Caco-2 (cell line): ENCODE results near the gene OBP2B. TPM values are rescaled to one million over a fixed set of nuclear protein-coding genes. Genes with fewer than 3 reads are reported as not detected.

Source experiments
- BruUV-seq: library from RNA; stranded (reverse); fragments of 400-500 nt; replicated peaks from 2 replicates; lab custom pipeline; 2021; lab: Mats Ljungman, UMichigan
- CTCF ChIA-PET: fragments of 300-600 bp; sonication (Branson Sonifier 250); formaldehyde crosslinking; loops from one replicate; lab custom pipeline; 2022; ENCODE audit warnings: antibody characterized with exemption; lab: Charles Lee
- POLR2A ChIA-PET: fragments of 300-600 bp; sonication (Branson Sonifier 250); formaldehyde crosslinking; loops from one replicate; lab custom pipeline; 2022; ENCODE audit warnings: antibody characterized with exemption; lab: Charles Lee
- DNase-seq, 2 experiments: peaks; one replicate each; pipeline versions ENCODE4 v3.0.0 to v3.0.0-alpha.2; 2020 to 2022
- H3K27me3 ChIP-seq: replicated peaks from 2 replicates; pipeline ENCODE4 v1.6.0; 2011; ENCODE audit warnings: low read length; ENCODE audit not compliant: control insufficient read depth, insufficient read depth
- H3K36me3 ChIP-seq: 2 replicates; pipeline ENCODE4 v1.5.1; 2011; ENCODE audit warnings: low read length; ENCODE audit not compliant: control insufficient read depth, insufficient read depth
- H3K4me1 ChIP-seq: fragments of 250-450 bp; sonication (Bioruptor Pico); 2 replicates; pipeline ENCODE4 v1.5.1; 2020; ENCODE audit warnings: mild to moderate bottlenecking
- H3K4me3 ChIP-seq: 2 replicates; pipeline ENCODE4 v1.5.1; 2011; ENCODE audit warnings: low read depth, mild to moderate bottlenecking, control low read depth, low read length
- H3K9me3 ChIP-seq: fragments of 250-450 bp; sonication (Bioruptor Pico); 2 replicates; pipeline ENCODE4 v1.5.1; 2020; ENCODE audit warnings: mild to moderate bottlenecking, moderate library complexity
- H3K27ac Mint-ChIP-seq: one replicate; pipeline ENCODE4 v1.8.0; 2022; ENCODE audit warnings: mixed read lengths; ENCODE audit not compliant: unreplicated experiment
- H3K27me3 Mint-ChIP-seq: one replicate; pipeline ENCODE4 v1.8.0; 2022; ENCODE audit warnings: mixed read lengths; ENCODE audit not compliant: insufficient read depth, unreplicated experiment
- H3K36me3 Mint-ChIP-seq: one replicate; pipeline ENCODE4 v1.8.0; 2022; ENCODE audit warnings: mild to moderate bottlenecking, mixed read lengths; ENCODE audit not compliant: insufficient read depth, unreplicated experiment
- H3K4me1 Mint-ChIP-seq: one replicate; pipeline ENCODE4 v1.8.0; 2022; ENCODE audit warnings: low read depth, mixed read lengths; ENCODE audit not compliant: unreplicated experiment
- H3K4me3 Mint-ChIP-seq: one replicate; pipeline ENCODE4 v1.8.0; 2022; ENCODE audit warnings: mild to moderate bottlenecking, moderate library complexity, mixed read lengths; ENCODE audit not compliant: unreplicated experiment
- H3K9me3 Mint-ChIP-seq: one replicate; pipeline ENCODE4 v1.8.0; 2022; ENCODE audit warnings: mixed read lengths; ENCODE audit not compliant: unreplicated experiment
- CTCF ChIP-seq, 2 experiments: fragments of 200-600 bp in 1 of 2; IDR thresholded peaks; 1 replicate in 1 of 2; 2 replicates in 1 of 2; pipeline versions ENCODE4 v1.5.1 to v1.8.0; 2011 to 2022; ENCODE audit warnings: antibody characterized with exemption in 1 of 2, control low read depth in 1 of 2, inconsistent platforms in 1 of 2, low read depth in 1 of 2, low read length in 1 of 2, mild to moderate bottlenecking in 1 of 2, moderate library complexity in 1 of 2; ENCODE audit not compliant: insufficient read depth in 1 of 2, severe bottlenecking in 1 of 2, unreplicated experiment in 1 of 2
- intact Hi-C: fragments of 100-400 bp; cut with micrococcal nuclease; formaldehyde crosslinking; loops from one replicate; pipeline ENCODE4 v1.10.0; 2022; ENCODE audit not compliant: unreplicated experiment
- total RNA-seq: library from RNA; stranded (reverse); gene quantifications from 2 replicates; pipeline ENCODE4 v1.2.3, GENCODE V29; 2022

OBP2B gene
- total RNA-seq, 1 experiment from 2014 or later = not detected

GRCh38 chr9:133249337-133249736, 40.3 kb upstream of the OBP2B start:
- Histone ChIP-seq H3K27me3 (no peaks in the 10 kb centered on the region), H3K9me3 (peaks cover 7% of the 10 kb centered on the region), H3K36me3 (no peaks in the 10 kb centered on the region), H3K4me1 (peaks cover 33% of the 10 kb centered on the region), H3K4me3 (no peak overlapping the region)
- ChIA-PET POLR2A (no interaction called here), CTCF (no interaction called here)
- Mint-ChIP-seq H3K9me3 (peaks cover 9% of the 10 kb centered on the region), H3K4me1 (peaks cover 21% of the 10 kb centered on the region), H3K36me3 (no peaks in the 10 kb centered on the region), H3K27me3 (no peaks in the 10 kb centered on the region), H3K4me3 (no peak overlapping the region), H3K27ac (no peak overlapping the region)
- no TSS peak for BruUV-seq
- DNase-seq = no peak
- no peak for TF ChIP-seq CTCF (IDR thresholded peaks at IDR 0.05; ENCODE audit: insufficient read depth in 1 of 2, low read depth in 1 of 2, low read length in 1 of 2, severe bottlenecking in 1 of 2, unreplicated experiment in 1 of 2)
- intact Hi-C loops = no loop called here

- intact Hi-C loops = no loop called here
- Mint-ChIP-seq H3K9me3 (peaks cover 9% of the 10 kb centered on the region), H3K4me3 (no peak overlapping the region), H3K4me1 (peaks cover 21% of the 10 kb centered on the region), H3K27me3 (no peaks in the 10 kb centered on the region), H3K36me3 (no peaks in the 10 kb centered on the region), H3K27ac (no peak overlapping the region)
- TF ChIP-seq CTCF (IDR thresholded peaks at IDR 0.05; ENCODE audit: insufficient read depth in 1 of 2, low read depth in 1 of 2, low read length in 1 of 2, severe bottlenecking in 1 of 2, unreplicated experiment in 1 of 2) = no peak
- POLR2A ChIA-PET = no interaction called here
- no peaks in the 10 kb centered on the region for H3K36me3 ChIP-seq
- H3K4me3 ChIP-seq = no peak overlapping the region
- peaks cover 5% of the 10 kb centered on the region for H3K9me3 ChIP-seq
- no peak for DNase-seq
- no peaks in the 10 kb centered on the region for H3K27me3 ChIP-seq
- peaks cover 37% of the 10 kb centered on the region for H3K4me1 ChIP-seq
- CTCF ChIA-PET = no interaction called here
- no TSS peak for BruUV-seq
Observed at GRCh38 chr9:133248726-133249295, 39.8 kb upstream of the OBP2B start.

- H3K36me3 ChIP-seq = no peaks in the 10 kb centered on the region
- H3K27me3 Mint-ChIP-seq = no peaks in the 10 kb centered on the region
- peaks cover 9% of the 10 kb centered on the region for H3K9me3 Mint-ChIP-seq
- ChIA-PET CTCF (no interaction called here), POLR2A (no interaction called here)
- no peaks in the 10 kb centered on the region for H3K9me3 ChIP-seq
- DNase-seq = no peak
- H3K4me3 ChIP-seq = no peak overlapping the region
- intact Hi-C loops = no loop called here
- peaks cover 21% of the 10 kb centered on the region for H3K4me1 Mint-ChIP-seq
- TF ChIP-seq CTCF (IDR thresholded peaks at IDR 0.05; ENCODE audit: insufficient read depth in 1 of 2, low read depth in 1 of 2, low read length in 1 of 2, severe bottlenecking in 1 of 2, unreplicated experiment in 1 of 2) = no peak
- H3K27ac Mint-ChIP-seq = no peak overlapping the region
- H3K27me3 ChIP-seq = no peaks in the 10 kb centered on the region
- H3K4me1 ChIP-seq = peaks cover 37% of the 10 kb centered on the region
- no peaks in the 10 kb centered on the region for H3K36me3 Mint-ChIP-seq
- H3K4me3 Mint-ChIP-seq = no peak overlapping the region
- no TSS peak for BruUV-seq
Observed at GRCh38 chr9:133247632-133248031, 38.6 kb upstream of the OBP2B start.
